NCI-H1436 (cell line): Measurements from ENCODE around the gene OPTN.
"Not testable (repeated sequence)": the region's sequence is repeated elsewhere in the genome, so short reads cannot be mapped to it uniquely, and the experiment has no call there.

ENCODE experiments used
- DNase-seq: peaks from one replicate; lab custom pipeline; 2025; lab: John Stamatoyannopoulos, UW

Gene OPTN

GRCh38 chr10:13090289-13090688, 9.7 kb upstream of the OPTN start:
- no peak for DNase-seq

- no peak for DNase-seq
Observed at GRCh38 chr10:13091801-13092200, 8.2 kb upstream of the OPTN start.

- DNase-seq: no peak
Observed at GRCh38 chr10:13092291-13093102, 7.5 kb upstream of the OPTN start.

GRCh38 chr10:13094082-13094481, 5.9 kb upstream of the OPTN start:
- DNase-seq: not testable (repeated sequence)

DNA sequence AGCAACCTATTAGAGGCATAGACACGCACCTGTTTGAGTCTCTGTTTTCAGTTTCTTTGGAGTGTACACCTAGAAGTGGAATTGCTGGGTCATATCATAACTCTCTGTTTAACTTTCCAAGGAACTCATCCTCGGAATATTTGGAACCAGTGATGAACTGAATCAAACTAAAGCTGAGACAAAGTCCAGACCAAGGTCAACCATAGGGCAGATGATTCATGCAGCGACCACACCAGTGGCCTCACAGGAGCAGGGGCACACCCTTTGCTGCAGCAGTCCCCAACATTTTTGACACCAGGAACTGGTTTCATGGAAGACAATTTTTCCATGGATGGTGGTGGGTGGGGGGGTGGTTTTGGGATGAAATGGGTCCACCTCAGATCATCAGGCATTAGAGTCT, 4.9 kb upstream of the OPTN start:
- DNase-seq: no peak

- DNase-seq: no peak
Observed at GRCh38 chr10:13095929-13096328, 4.0 kb upstream of the OPTN start.

- peak; percentile 39 for DNase-seq
Observed at GRCh38 chr10:13099144-13099665, 758 bp upstream of the OPTN start.

GRCh38 chr10:13100349-13101294, 659 bp downstream of the OPTN start:
- no peak for DNase-seq

- no peak for DNase-seq
Observed at GRCh38 chr10:13102002-13102794, 2.2 kb downstream of the OPTN start.

DNA sequence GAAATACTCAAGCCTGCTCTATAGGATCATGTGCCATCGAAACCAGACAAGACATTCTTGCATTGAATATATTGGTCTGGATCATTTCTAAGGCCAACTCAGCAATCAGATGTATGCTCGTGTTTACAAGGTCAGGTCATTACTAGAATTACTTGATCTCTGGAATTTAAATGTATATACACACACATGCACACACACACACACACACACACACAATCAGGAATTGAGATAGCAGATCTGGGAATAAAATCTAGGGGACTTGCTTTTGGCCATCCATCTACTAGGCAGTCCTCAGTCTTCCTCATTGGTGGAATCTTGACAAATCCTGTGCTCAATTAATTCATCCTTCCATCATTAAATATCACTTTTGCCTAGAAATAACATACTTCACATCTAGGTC, 3.6 kb downstream of the OPTN start:
- DNase-seq: no peak

DNA sequence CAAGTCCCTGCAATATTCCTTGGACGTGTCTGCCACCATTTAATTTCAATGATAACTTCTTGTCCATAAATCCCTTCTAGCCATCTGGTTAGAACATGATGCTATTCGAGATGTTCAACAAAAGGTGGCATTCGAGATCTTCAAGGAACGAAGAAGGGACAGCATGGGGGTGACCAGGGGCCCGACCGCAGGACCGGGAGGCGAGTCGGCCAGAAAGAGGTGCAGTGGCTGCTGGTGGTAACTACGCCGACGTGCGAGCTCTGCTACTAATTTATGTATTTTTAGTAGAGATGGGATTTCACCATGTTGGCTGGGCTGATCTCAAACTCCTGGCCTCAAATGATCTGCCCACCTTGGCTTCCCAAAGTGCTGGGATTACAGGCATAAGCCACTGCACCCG, 4.7 kb downstream of the OPTN start:
- DNase-seq: no peak

GRCh38 chr10:13105184-13105583, 5.2 kb downstream of the OPTN start:
- no peak for DNase-seq

DNA sequence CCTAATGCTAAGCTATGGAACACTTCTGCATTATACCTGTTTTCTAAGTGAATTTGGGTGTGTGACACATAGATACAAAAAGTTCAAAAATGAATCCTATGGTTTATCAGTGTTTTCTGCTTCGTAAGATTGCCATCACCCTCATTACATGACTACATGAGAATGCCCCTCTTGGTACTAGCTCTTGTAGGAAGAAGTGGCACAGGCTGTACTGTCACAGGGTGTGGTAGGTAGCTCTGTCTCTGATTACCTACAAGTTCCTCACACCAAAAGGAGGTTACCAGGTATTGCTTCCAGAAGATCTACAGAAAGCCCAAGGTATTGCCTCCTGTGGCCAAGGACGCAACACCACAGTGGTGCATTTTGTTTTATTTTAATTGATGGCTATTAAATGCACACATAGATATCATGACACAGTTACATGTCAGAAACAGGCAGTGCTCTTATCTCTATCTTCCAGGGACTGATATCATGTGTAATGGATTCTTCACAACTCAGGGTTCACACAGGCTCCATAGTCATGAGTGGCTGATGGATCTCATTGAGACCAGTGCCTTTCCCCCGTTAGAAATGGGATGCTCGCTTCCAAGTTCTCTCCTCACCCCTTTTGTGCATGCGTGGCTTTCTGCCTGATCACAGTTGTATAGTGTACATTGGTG, 6.6 kb downstream of the OPTN start:
- DNase-seq: no peak

GRCh38 chr10:13110908-13111307, 10.9 kb downstream of the OPTN start:
- no peak for DNase-seq

GRCh38 chr10:13113544-13113943, 13.6 kb downstream of the OPTN start:
- no peak for DNase-seq

GRCh38 chr10:13115832-13116803, 16.2 kb downstream of the OPTN start:
- DNase-seq: no peak

DNA sequence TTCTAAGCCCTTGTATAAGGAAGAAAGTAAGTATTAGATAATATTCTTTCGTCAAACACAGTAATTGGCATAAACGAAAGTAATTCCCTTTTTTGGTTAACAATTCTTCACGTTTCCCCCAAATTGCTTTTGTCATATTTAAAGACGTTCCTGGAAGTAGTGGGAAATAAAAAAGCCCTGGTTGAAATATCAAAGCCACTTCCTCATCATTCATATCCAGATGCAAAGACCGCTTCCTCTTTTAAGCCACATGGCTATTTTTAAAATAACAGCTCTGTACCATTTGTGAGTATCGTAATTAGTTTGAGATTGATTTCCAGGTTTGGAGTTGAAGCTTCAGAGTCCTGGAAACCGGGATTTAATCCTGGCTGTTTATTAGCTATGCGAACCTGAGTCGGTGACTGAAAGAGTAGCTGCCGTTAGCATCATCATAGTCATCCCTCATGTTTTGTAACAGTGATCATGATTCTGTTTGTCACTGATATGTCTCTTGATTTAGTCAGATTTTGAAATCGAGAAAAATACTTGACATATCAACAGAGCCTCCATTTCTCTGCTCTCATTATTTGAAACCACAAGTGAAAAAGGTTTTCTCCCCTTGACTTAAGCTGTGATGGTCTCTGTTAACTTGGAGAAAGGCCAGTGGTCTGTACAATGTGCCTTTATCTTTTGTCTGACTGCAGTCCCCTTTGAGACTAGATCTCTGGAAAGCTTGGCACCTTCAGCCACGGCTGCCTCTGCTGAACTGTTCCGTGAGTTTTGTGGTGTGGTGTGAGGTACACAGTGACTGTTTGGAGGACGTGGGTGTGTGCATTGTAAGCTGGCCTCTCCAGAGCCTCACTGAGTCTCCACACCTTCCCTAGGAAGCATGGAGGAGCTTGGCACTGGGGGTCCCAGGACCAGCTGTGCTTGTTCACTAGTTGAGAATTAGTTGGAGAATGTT, 18.1 kb downstream of the OPTN start:
- no peak for DNase-seq

DNA sequence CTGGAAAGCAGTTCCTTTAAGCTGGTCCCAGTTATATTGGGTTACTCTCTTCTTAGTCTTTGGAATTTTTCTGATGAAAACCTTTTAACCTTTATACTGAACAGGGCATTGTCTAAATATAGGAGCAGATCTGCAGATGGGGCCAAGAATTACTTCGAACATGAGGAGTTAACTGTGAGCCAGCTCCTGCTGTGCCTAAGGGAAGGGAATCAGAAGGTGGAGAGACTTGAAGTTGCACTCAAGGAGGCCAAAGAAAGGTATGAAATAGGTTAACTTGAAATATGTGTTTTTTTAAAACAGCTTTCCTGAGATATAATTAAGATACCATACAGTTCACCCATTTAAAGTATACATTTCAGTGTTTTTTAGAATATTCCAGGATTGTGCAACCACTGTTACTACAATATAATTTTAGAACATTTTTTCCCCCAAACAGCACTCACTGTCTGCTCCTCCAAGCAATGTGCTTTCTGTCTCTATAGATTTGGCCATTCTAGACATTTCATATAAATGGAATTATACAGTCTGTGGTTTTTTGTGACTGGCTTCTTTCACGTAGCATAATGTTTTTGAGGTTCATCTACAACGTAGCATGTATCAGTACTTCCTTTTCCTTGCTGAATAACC, 18.9 kb downstream of the OPTN start:
- no peak for DNase-seq
